SK-N-SH (cell line): ENCODE measurements around the gene EXOC4. TPM values are rescaled to one million over a fixed set of nuclear protein-coding genes. Genes with fewer than 3 reads are reported as not detected.
"Not testable (repeated sequence)": the region's sequence is repeated elsewhere in the genome, so short reads cannot be mapped to it uniquely, and the experiment has no call there.

Experiments
- CTCF ChIA-PET: fragments of 300-600, 350-600 bp; formaldehyde crosslinking; extraction: SDS; loops from one replicate; lab custom pipeline; 2021; lab: Yijun Ruan, JAX
- POLR2A ChIA-PET: fragments of 350-600 bp; sonication (Branson Sonifier 250); formaldehyde crosslinking; extraction: SDS; loops from one replicate; lab custom pipeline; 2020; ENCODE audit warnings: antibody characterized with exemption, inconsistent platforms; lab: Yijun Ruan, JAX
- DNase-seq: peaks from one replicate; pipeline ENCODE4 v3.0.0; 2012
- H2AFZ ChIP-seq: fragments of 200-600 bp; sonication (generic); 2 replicates; pipeline ENCODE4 v1.8.1; 2016; ENCODE audit warnings: antibody characterized with exemption, mild to moderate bottlenecking, low read depth
- H3F3A ChIP-seq: fragments of 200-600 bp; sonication (generic); replicated peaks from 2 replicates; pipeline ENCODE3; 2016; ENCODE audit warnings: antibody characterized with exemption, mild to moderate bottlenecking; ENCODE audit not compliant: insufficient read depth
- H3K27ac ChIP-seq, 2 experiments: fragments of 200-500 bp in 1 of 2; fragments of 200-600 bp in 1 of 2; sonication (Bioruptor generic) in 1 of 2; sonication (generic), shearing (Covaris generic) in 1 of 2; 2 replicates each; pipeline versions ENCODE4 v1.5.1 to v1.6.1; 2014 to 2016; ENCODE audit warnings: low read depth in 2 of 2, inconsistent platforms in 1 of 2, low read length in 1 of 2, mild to moderate bottlenecking in 1 of 2, mixed read lengths in 1 of 2
- H3K27me3 ChIP-seq: fragments of 200-600 bp; sonication (generic), shearing (Covaris generic); 2 replicates; pipeline ENCODE4 v1.6.1; 2016; ENCODE audit warnings: mixed run types; ENCODE audit not compliant: insufficient read depth
- H3K36me3 ChIP-seq, 2 experiments: fragments of 200-500 bp in 1 of 2; fragments of 200-600 bp in 1 of 2; sonication (Bioruptor generic) in 1 of 2; sonication (generic) in 1 of 2; replicated peaks in 1 of 2; 2 replicates each; pipeline versions ENCODE3 to v1.5.1; 2014 to 2016; ENCODE audit warnings: low read length in 1 of 2, mild to moderate bottlenecking in 1 of 2; ENCODE audit not compliant: insufficient read depth in 2 of 2, control insufficient read depth in 1 of 2
- H3K4me1 ChIP-seq, 2 experiments: fragments of 200-500 bp in 1 of 2; fragments of 200-600 bp in 1 of 2; sonication (Bioruptor generic) in 1 of 2; sonication (generic), shearing (Covaris generic) in 1 of 2; 2 replicates each; pipeline versions ENCODE4 v1.5.1 to v1.6.1; 2014 to 2016; ENCODE audit warnings: low read depth in 1 of 2, low read length in 1 of 2, mixed run types in 1 of 2; ENCODE audit not compliant: insufficient read depth in 2 of 2, control insufficient read depth in 1 of 2
- H3K4me2 ChIP-seq: fragments of 200-600 bp; sonication (generic), shearing (Covaris generic); 2 replicates; pipeline ENCODE4 v1.6.1; 2017; ENCODE audit warnings: mixed run types
- H3K4me3 ChIP-seq, 2 experiments: fragments of 200-500 bp in 1 of 2; fragments of 200-600 bp in 1 of 2; sonication (Bioruptor generic) in 1 of 2; sonication (generic), shearing (Covaris generic) in 1 of 2; 2 replicates each; pipeline versions ENCODE4 v1.5.1 to v1.8.1; 2014 to 2016; ENCODE audit warnings: low read depth in 2 of 2, inconsistent platforms in 1 of 2, low read length in 1 of 2, mild to moderate bottlenecking in 1 of 2, mixed read lengths in 1 of 2, moderate library complexity in 1 of 2
- H3K79me2 ChIP-seq: fragments of 200-600 bp; sonication (generic); 2 replicates; pipeline ENCODE4 v1.8.1; 2017; ENCODE audit warnings: mild to moderate bottlenecking; ENCODE audit not compliant: insufficient read depth
- H3K9ac ChIP-seq: fragments of 200-600 bp; sonication (generic); 2 replicates; pipeline ENCODE4 v1.6.1; 2017; ENCODE audit warnings: mixed run types
- H3K9me2 ChIP-seq: fragments of 200-600 bp; sonication (generic); 2 replicates; pipeline ENCODE4 v1.6.1; 2017; ENCODE audit warnings: mixed run types
- H3K9me3 ChIP-seq: fragments of 200-600 bp; sonication (generic); 2 replicates; pipeline ENCODE4 v1.6.1; 2017; ENCODE audit warnings: mixed run types, mild to moderate bottlenecking, moderate library complexity
- H4K20me1 ChIP-seq: fragments of 200-600 bp; sonication (generic); 2 replicates; pipeline ENCODE4 v1.6.1; 2017; ENCODE audit warnings: mild to moderate bottlenecking, mixed run types; ENCODE audit not compliant: insufficient read depth
- FOXJ3 ChIP-seq: sonication (generic); formaldehyde crosslinking; IDR thresholded peaks from 2 replicates; pipeline ENCODE4 v1.5.1; 2020; ENCODE audit warnings: mild to moderate bottlenecking, missing genetic modification reagents
- IRF3 ChIP-seq: fragments of 150-350 bp; IDR thresholded peaks from 2 replicates; pipeline ENCODE4 v1.6.1; 2016; ENCODE audit warnings: mild to moderate bottlenecking, low read depth, low read length
- NFIC ChIP-seq: IDR thresholded peaks from 2 replicates; pipeline ENCODE4 v1.4.0; 2012; ENCODE audit warnings: borderline replicate concordance
- NRF1 ChIP-seq: IDR thresholded peaks from 2 replicates; pipeline ENCODE4 v1.6.1; 2012; ENCODE audit warnings: low read depth, mild to moderate bottlenecking, low read length
- RAD21 ChIP-seq: IDR thresholded peaks from 2 replicates; pipeline ENCODE4 v1.6.1; 2012; ENCODE audit warnings: mild to moderate bottlenecking, low read length
- TEAD4 ChIP-seq: IDR thresholded peaks from 2 replicates; pipeline ENCODE4 v1.4.0; 2012; ENCODE audit warnings: mild to moderate bottlenecking, borderline replicate concordance; ENCODE audit not compliant: insufficient read depth
- WGBS: methylation state at CpG from one replicate; pipeline ENCODE4 v1.1.6; 2017; ENCODE audit warnings: low lambda C conversion rate; 5-methylcytosine and 5-hydroxymethylcytosine counted together
- polyA plus RNA-seq, 3 experiments: library from polyadenylated mRNA; depleted of rRNA; stranded (reverse); fragments of >200 nt; gene quantifications; 2 replicates each; pipeline ENCODE4 v1.2.3, GENCODE V29; 2012
- TF ChIP-seq, protein P1 (sequence below): fragments of 200-600 bp; sonication (generic); IDR thresholded peaks from 2 replicates; pipeline ENCODE4 v1.6.1; 2017; ENCODE audit warnings: antibody characterized with exemption, mild to moderate bottlenecking, moderate library complexity
- TF ChIP-seq, protein P2 (sequence below): IDR thresholded peaks from 2 replicates; pipeline ENCODE4 v1.4.0; 2012; ENCODE audit warnings: low read depth, borderline replicate concordance
- TF ChIP-seq, protein P3 (sequence below): IDR thresholded peaks from 2 replicates; pipeline ENCODE4 v1.4.0; 2012; ENCODE audit warnings: low read depth, borderline replicate concordance

EXOC4 gene
- polyA plus RNA-seq, 1 of the 3 experiments (the other 2 are of a cell fraction): 37.3 TPM

DNA sequence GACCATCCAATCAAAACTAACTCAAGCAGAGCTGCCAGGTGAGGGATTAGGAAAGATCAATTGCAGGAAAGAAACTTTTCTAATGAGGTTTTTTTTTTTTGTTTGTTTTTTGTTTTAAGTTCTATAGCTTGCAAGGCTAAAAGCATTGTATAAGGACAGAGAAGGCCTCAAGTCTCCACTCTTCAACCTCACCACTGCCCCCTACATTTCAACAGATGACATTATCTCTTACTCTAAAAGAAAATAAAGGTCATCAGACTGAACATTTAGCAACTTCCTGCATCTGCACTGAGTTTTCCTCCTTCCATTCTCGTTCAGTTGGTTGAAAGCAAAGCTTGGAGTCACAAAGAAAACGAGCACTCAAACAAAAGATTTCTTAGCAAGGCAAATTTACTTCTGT, 45.2 kb upstream of the EXOC4 start:
- Histone ChIP-seq H3K79me2 (no peaks in the 10 kb centered on the region), H3K36me3 (no peaks in the 10 kb centered on the region), H3K9me3 (no peaks in the 10 kb centered on the region), H3F3A (no peaks in the 10 kb centered on the region), H3K4me2 (no peak overlapping the region), H4K20me1 (no peaks in the 10 kb centered on the region), H3K9ac (no peak overlapping the region), H3K4me3 (no peak overlapping the region), H3K27ac (no peak overlapping the region), H3K27me3 (no peaks in the 10 kb centered on the region), H3K4me1 (no peaks in the 10 kb centered on the region), H2AFZ (no peak overlapping the region), H3K9me2 (no peaks in the 10 kb centered on the region)
- TF ChIP-seq, protein P1, sequence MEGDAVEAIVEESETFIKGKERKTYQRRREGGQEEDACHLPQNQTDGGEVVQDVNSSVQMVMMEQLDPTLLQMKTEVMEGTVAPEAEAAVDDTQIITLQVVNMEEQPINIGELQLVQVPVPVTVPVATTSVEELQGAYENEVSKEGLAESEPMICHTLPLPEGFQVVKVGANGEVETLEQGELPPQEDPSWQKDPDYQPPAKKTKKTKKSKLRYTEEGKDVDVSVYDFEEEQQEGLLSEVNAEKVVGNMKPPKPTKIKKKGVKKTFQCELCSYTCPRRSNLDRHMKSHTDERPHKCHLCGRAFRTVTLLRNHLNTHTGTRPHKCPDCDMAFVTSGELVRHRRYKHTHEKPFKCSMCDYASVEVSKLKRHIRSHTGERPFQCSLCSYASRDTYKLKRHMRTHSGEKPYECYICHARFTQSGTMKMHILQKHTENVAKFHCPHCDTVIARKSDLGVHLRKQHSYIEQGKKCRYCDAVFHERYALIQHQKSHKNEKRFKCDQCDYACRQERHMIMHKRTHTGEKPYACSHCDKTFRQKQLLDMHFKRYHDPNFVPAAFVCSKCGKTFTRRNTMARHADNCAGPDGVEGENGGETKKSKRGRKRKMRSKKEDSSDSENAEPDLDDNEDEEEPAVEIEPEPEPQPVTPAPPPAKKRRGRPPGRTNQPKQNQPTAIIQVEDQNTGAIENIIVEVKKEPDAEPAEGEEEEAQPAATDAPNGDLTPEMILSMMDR: peak; percentile 40
- TF ChIP-seq RAD21 (peak; percentile 25; the same call in 1 of the 2 replicates), FOXJ3 (CRISPR knock-in tag) (no peak)
- no peak for DNase-seq
- ChIA-PET CTCF (interaction anchor here (1.2 kb wide), 1 partner anchor 156 kb away, joined by 3 read pairs; no protein-coding TSS in a partner anchor), POLR2A (no interaction called here)
- WGBS: 16% methylated on average over 2 of the region's 2 CpGs

- H3K4me1 ChIP-seq, H3K4me2 ChIP-seq, H3K27me3 ChIP-seq, H2AFZ ChIP-seq, H3K9ac ChIP-seq, H3K79me2 ChIP-seq, H3K36me3 ChIP-seq, H3K9me2 ChIP-seq, H4K20me1 ChIP-seq, DNase-seq, POLR2A ChIA-PET, H3K4me3 ChIP-seq, H3K9me3 ChIP-seq, H3K27ac ChIP-seq, CTCF ChIA-PET, H3F3A ChIP-seq: not testable (repeated sequence)
- 72% methylated on average over 10 of the region's 10 CpGs for WGBS
Observed at GRCh38 chr7:133210817-133211216, 42.1 kb upstream of the EXOC4 start.

DNA sequence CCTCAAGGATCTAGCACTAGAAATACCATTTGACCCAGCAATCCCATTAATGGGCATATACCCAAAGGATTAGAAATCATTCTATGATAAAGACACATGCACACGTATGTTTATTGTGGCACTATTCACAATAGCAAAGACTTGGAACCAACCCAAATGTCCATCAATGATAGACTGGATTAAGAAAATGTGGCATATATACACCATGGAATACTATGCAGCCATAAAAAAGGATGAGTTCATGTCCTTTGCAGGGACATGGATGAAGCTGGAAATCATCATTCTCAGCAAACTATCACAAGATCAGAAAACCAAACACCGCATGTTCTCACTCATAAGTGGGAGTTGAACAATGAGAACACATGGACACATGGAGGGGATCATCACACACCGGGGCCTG, 39.1 kb upstream of the EXOC4 start:
- H3K4me2 ChIP-seq, H4K20me1 ChIP-seq, H3K9me3 ChIP-seq, H3K27me3 ChIP-seq, H3K9ac ChIP-seq, H3K27ac ChIP-seq, DNase-seq, H3K4me3 ChIP-seq, H3F3A ChIP-seq, CTCF ChIA-PET, H3K36me3 ChIP-seq, POLR2A ChIA-PET, H2AFZ ChIP-seq, H3K4me1 ChIP-seq, H3K79me2 ChIP-seq, H3K9me2 ChIP-seq: not testable (repeated sequence)
- WGBS: 88% methylated on average over 3 of the region's 3 CpGs

GRCh38 chr7:133217773-133218172, 35.1 kb upstream of the EXOC4 start:
- Histone ChIP-seq H3K4me2 (no peak overlapping the region), H3K27me3 (no peaks in the 10 kb centered on the region), H2AFZ (no peak overlapping the region), H3K9me3 (no peaks in the 10 kb centered on the region), H3K9ac (no peak overlapping the region), H3F3A (no peaks in the 10 kb centered on the region), H4K20me1 (no peaks in the 10 kb centered on the region), H3K79me2 (no peaks in the 10 kb centered on the region), H3K36me3 (no peaks in the 10 kb centered on the region), H3K4me1 (no peaks in the 10 kb centered on the region; a peak in 1 of 4 replicates), H3K4me3 (no peak overlapping the region), H3K27ac (no peak overlapping the region), H3K9me2 (no peaks in the 10 kb centered on the region)
- ChIA-PET POLR2A (no interaction called here), CTCF (no interaction called here)
- no peak for DNase-seq
- 48% methylated on average over 3 of the region's 3 CpGs for WGBS
- no peak for TF ChIP-seq NRF1
- TF ChIP-seq, protein P2, sequence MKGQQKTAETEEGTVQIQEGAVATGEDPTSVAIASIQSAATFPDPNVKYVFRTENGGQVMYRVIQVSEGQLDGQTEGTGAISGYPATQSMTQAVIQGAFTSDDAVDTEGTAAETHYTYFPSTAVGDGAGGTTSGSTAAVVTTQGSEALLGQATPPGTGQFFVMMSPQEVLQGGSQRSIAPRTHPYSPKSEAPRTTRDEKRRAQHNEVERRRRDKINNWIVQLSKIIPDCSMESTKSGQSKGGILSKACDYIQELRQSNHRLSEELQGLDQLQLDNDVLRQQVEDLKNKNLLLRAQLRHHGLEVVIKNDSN: no peak
- TF ChIP-seq IRF3: no peak
- no peak for TF ChIP-seq NFIC
- TF ChIP-seq TEAD4: no peak
- TF ChIP-seq, protein P3, sequence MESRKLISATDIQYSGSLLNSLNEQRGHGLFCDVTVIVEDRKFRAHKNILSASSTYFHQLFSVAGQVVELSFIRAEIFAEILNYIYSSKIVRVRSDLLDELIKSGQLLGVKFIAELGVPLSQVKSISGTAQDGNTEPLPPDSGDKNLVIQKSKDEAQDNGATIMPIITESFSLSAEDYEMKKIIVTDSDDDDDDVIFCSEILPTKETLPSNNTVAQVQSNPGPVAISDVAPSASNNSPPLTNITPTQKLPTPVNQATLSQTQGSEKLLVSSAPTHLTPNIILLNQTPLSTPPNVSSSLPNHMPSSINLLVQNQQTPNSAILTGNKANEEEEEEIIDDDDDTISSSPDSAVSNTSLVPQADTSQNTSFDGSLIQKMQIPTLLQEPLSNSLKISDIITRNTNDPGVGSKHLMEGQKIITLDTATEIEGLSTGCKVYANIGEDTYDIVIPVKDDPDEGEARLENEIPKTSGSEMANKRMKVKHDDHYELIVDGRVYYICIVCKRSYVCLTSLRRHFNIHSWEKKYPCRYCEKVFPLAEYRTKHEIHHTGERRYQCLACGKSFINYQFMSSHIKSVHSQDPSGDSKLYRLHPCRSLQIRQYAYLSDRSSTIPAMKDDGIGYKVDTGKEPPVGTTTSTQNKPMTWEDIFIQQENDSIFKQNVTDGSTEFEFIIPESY: no peak
